ENCODE data around the gene VAMP3. TPM values are rescaled to one million over a fixed set of nuclear protein-coding genes. Genes with fewer than 3 reads are reported as not detected.

The VAMP3 gene
- total RNA-seq, 4 donors from 2014 or later = 82.8 to 731 (median 95.2) TPM

- 88 to 94% methylated on average over 9 of the region's 9 CpGs for WGBS, 2 donors
These were observed 34.4 kb downstream of the VAMP3 start for GRCh38 chr1:7805460-7805859.

GRCh38 chr1:7808253-7808844, 37.3 kb downstream of the VAMP3 start:
- no peak for DNase-seq
- Histone ChIP-seq H3K27me3 (no peaks in the 10 kb centered on the region), H3K4me1 (no peaks in the 10 kb centered on the region), H3K4me3 (replicated peaks in 1 of 3) (no peak overlapping the region), H3K27ac (no peak overlapping the region), H3K9me3 (no peaks in the 10 kb centered on the region), H3K36me3 (peaks cover 32 to 69% of the 10 kb centered on the region in 2 donors)
- TF ChIP-seq CTCF (IDR thresholded peaks at IDR 0.05) (peak in 4 of 6 experiments; percentile 19 to 44 (median 40)), POLR2A (IDR thresholded peaks at IDR 0.05) (no peak)
- whole genome bisulfite sequencing, 2 donors = 22 to 47% methylated on average over 1 of the region's 1 CpG
- intact Hi-C loops (cut with DNase I) = no loop called here

More at GRCh38 chr1:7805460-7805859, 34.4 kb downstream of the VAMP3 start:
- no peak overlapping the region for H3K4me3 ChIP-seq (replicated peaks in 1 of 3)
- no peak for DNase-seq
- H3K27me3 ChIP-seq = no peaks in the 10 kb centered on the region
- H3K4me1 ChIP-seq = no peaks in the 10 kb centered on the region
- intact Hi-C loops (cut with DNase I) = no loop called here
- H3K27ac ChIP-seq = no peak overlapping the region
- no peaks in the 10 kb centered on the region for H3K9me3 ChIP-seq
- H3K36me3 ChIP-seq = peaks cover 38 to 60% of the 10 kb centered on the region in 2 donors
- TF ChIP-seq POLR2A (IDR thresholded peaks at IDR 0.05) = no peak
- no peak for TF ChIP-seq CTCF (IDR thresholded peaks at IDR 0.05)

GRCh38 chr1:7809742-7810141, 38.6 kb downstream of the VAMP3 start:
- no peak overlapping the region for H3K27ac ChIP-seq
- no peaks in the 10 kb centered on the region for H3K4me1 ChIP-seq
- peaks cover 27 to 65% of the 10 kb centered on the region in 2 donors for H3K36me3 ChIP-seq
- H3K4me3 ChIP-seq (replicated peaks in 1 of 3) = no peak overlapping the region
- no peaks in the 10 kb centered on the region for H3K27me3 ChIP-seq
- TF ChIP-seq POLR2A (IDR thresholded peaks at IDR 0.05) (no peak), CTCF (IDR thresholded peaks at IDR 0.05) (no peak)
- intact Hi-C loops (cut with DNase I) = no loop called here
- H3K9me3 ChIP-seq = no peaks in the 10 kb centered on the region
- 94 to 97% methylated on average over 13 of the region's 13 CpGs for WGBS, 2 donors
- DNase-seq = no peak

- 91 to 93% methylated on average over 7 of the region's 7 CpGs for WGBS, 2 donors
- no peak for TF ChIP-seq POLR2A (IDR thresholded peaks at IDR 0.05)
- TF ChIP-seq CTCF (IDR thresholded peaks at IDR 0.05) = no peak
- DNase-seq = no peak
- H3K27me3 ChIP-seq = no peaks in the 10 kb centered on the region
- peaks cover 24 to 59% of the 10 kb centered on the region in 2 donors for H3K36me3 ChIP-seq
- intact Hi-C loops (cut with DNase I) = no loop called here
- H3K4me1 ChIP-seq = no peaks in the 10 kb centered on the region
- H3K9me3 ChIP-seq = no peaks in the 10 kb centered on the region
- no peak overlapping the region for H3K27ac ChIP-seq
- H3K4me3 ChIP-seq (replicated peaks in 1 of 3) = no peak overlapping the region
These were observed 39.3 kb downstream of the VAMP3 start for GRCh38 chr1:7810395-7810794.

GRCh38 chr1:7811476-7811875, 40.4 kb downstream of the VAMP3 start:
- H3K36me3 ChIP-seq = peaks cover 22 to 51% of the 10 kb centered on the region in 2 donors
- no peaks in the 10 kb centered on the region for H3K27me3 ChIP-seq
- no peaks in the 10 kb centered on the region for H3K9me3 ChIP-seq
- H3K4me3 ChIP-seq (replicated peaks in 1 of 3) = no peak overlapping the region
- no peak overlapping the region for H3K27ac ChIP-seq
- intact Hi-C loops (cut with DNase I) = no loop called here
- TF ChIP-seq CTCF (IDR thresholded peaks at IDR 0.05) = no peak
- no peak for TF ChIP-seq POLR2A (IDR thresholded peaks at IDR 0.05)
- no peak for DNase-seq
- 93 to 94% methylated on average over 6 of the region's 6 CpGs for WGBS, 2 donors
- H3K4me1 ChIP-seq = no peaks in the 10 kb centered on the region

Measured in thyroid gland (tissue), 4 donors.